Keratinocyte (primary cell): ENCODE measurements around the gene CFAP58. TPM values are rescaled to one million over a fixed set of nuclear protein-coding genes. Genes with fewer than 3 reads are reported as not detected.
A peak's percentile ranks its signal among the peaks of the same experiment; 100 is the strongest.

ENCODE experiments used
- DNase-seq: peaks from one replicate; pipeline ENCODE4 v3.0.0-alpha.2; 2011; ENCODE audit warnings: low read depth, missing footprints, low spot score
- FAIRE-seq: peaks from 2 replicates; lab custom pipeline; 2011; peaks lifted over from hg19 to GRCh38; lab: Jason Lieb, UNC
- H2AFZ ChIP-seq: 2 replicates; pipeline ENCODE4 v1.6.0; 2012; ENCODE audit warnings: low read length, control low read depth, inconsistent platforms; ENCODE audit not compliant: control insufficient read depth
- H3K27ac ChIP-seq: 2 replicates; pipeline ENCODE4 v1.5.1; 2011; ENCODE audit warnings: low read length; ENCODE audit not compliant: control insufficient read depth, insufficient read depth
- H3K27me3 ChIP-seq: 3 replicates; pipeline ENCODE4 v1.6.0; 2011; ENCODE audit warnings: low read length; ENCODE audit not compliant: control insufficient read depth, insufficient read depth; ENCODE audit errors: extremely low read depth
- H3K36me3 ChIP-seq, 2 experiments: 2 replicates in 1 of 2; 3 replicates in 1 of 2; pipeline ENCODE4 v1.5.1; 2011; ENCODE audit warnings: low read length in 2 of 2, mild to moderate bottlenecking in 1 of 2; ENCODE audit not compliant: control insufficient read depth in 2 of 2, insufficient read depth in 2 of 2; ENCODE audit errors: extremely low read depth in 1 of 2
- H3K4me1 ChIP-seq: 3 replicates; pipeline ENCODE4 v1.5.1; 2011; ENCODE audit warnings: low read length; ENCODE audit not compliant: control insufficient read depth, insufficient read depth; ENCODE audit errors: extremely low read depth
- H3K4me2 ChIP-seq: 3 replicates; pipeline ENCODE4 v1.6.0; 2011; ENCODE audit warnings: low read depth, low read length; ENCODE audit not compliant: control insufficient read depth, insufficient read depth; ENCODE audit errors: extremely low read depth
- H3K4me3 ChIP-seq, 3 experiments: fragments of 200-600 bp in 1 of 3; sonication (generic) in 1 of 3; 2 replicates in 2 of 3; 3 replicates in 1 of 3; pipeline ENCODE4 v1.5.1; 2011 to 2016; ENCODE audit warnings: low read length in 3 of 3, mild to moderate bottlenecking in 3 of 3, control low read depth in 2 of 3, inconsistent platforms in 1 of 3, low read depth in 1 of 3, mixed read lengths in 1 of 3, mixed run types in 1 of 3, moderate library complexity in 1 of 3; ENCODE audit not compliant: control insufficient read depth in 2 of 3, insufficient read depth in 2 of 3; ENCODE audit errors: extremely low read depth in 1 of 3
- H3K79me2 ChIP-seq: 2 replicates; pipeline ENCODE4 v1.6.0; 2012; ENCODE audit warnings: low read length; ENCODE audit not compliant: control insufficient read depth, insufficient read depth
- H3K9ac ChIP-seq: 3 replicates; pipeline ENCODE4 v1.6.0; 2011; ENCODE audit warnings: low read length; ENCODE audit not compliant: control insufficient read depth, insufficient read depth; ENCODE audit errors: extremely low read depth
- H3K9me1 ChIP-seq: 3 replicates; pipeline ENCODE4 v1.6.0; 2011; ENCODE audit warnings: low read length; ENCODE audit not compliant: control insufficient read depth, insufficient read depth; ENCODE audit errors: extremely low read depth
- H3K9me3 ChIP-seq: 2 replicates; pipeline ENCODE4 v1.5.1; 2012; ENCODE audit warnings: low read depth, low read length; ENCODE audit not compliant: control insufficient read depth
- H4K20me1 ChIP-seq: 3 replicates; pipeline ENCODE4 v1.6.0; 2011; ENCODE audit warnings: low read length; ENCODE audit not compliant: control insufficient read depth, insufficient read depth; ENCODE audit errors: extremely low read depth
- EZH2 ChIP-seq: IDR thresholded peaks from one replicate; pipeline ENCODE4 v1.6.1; 2012; ENCODE audit warnings: inconsistent platforms, mild to moderate bottlenecking, low read length, moderate library complexity
- dilution Hi-C: fragments of 300-500 bp; cut with MboI; formaldehyde crosslinking; loops from one replicate; pipeline ENCODE4 v1.7.0; 2020; ENCODE audit warnings: low sequenced_read_pairs; ENCODE audit not compliant: extremely low pct_ligation_motif_present
- polyA plus RNA-seq, 5 experiments: library from polyadenylated mRNA; depleted of rRNA in 3 of 5; stranded (reverse) in 3 of 5; stranded (forward) in 1 of 5; unstranded in 1 of 5; fragments of >200 nt; gene quantifications; 1 replicate in 1 of 5; 2 replicates in 3 of 5; 3 replicates in 1 of 5; pipeline versions ENCODE4 v1.2.1 to v1.2.3, GENCODE V29; 2011 to 2012; ENCODE audit warnings: missing spikeins in 2 of 5, low read depth in 1 of 5, low replicate concordance in 1 of 5
- TF ChIP-seq, protein P1 (sequence below), 3 experiments: IDR thresholded peaks in 1 of 3; conservative IDR thresholded peaks in 1 of 3; optimal IDR thresholded peaks in 1 of 3; 2 replicates in 2 of 3; 3 replicates in 1 of 3; pipeline versions ENCODE3 to v1.5.1; 2011; ENCODE audit warnings: low read length in 3 of 3, mild to moderate bottlenecking in 3 of 3, moderate library complexity in 2 of 3, control low read depth in 1 of 3, inconsistent platforms in 1 of 3; ENCODE audit not compliant: insufficient read depth in 2 of 3; ENCODE audit errors: extremely low read depth in 1 of 3

Gene CFAP58
- polyA plus RNA-seq, 1 donor (not counting 4 experiments of a cell fraction or from before 2014, with no cell fraction given): 2.3 TPM

DNA sequence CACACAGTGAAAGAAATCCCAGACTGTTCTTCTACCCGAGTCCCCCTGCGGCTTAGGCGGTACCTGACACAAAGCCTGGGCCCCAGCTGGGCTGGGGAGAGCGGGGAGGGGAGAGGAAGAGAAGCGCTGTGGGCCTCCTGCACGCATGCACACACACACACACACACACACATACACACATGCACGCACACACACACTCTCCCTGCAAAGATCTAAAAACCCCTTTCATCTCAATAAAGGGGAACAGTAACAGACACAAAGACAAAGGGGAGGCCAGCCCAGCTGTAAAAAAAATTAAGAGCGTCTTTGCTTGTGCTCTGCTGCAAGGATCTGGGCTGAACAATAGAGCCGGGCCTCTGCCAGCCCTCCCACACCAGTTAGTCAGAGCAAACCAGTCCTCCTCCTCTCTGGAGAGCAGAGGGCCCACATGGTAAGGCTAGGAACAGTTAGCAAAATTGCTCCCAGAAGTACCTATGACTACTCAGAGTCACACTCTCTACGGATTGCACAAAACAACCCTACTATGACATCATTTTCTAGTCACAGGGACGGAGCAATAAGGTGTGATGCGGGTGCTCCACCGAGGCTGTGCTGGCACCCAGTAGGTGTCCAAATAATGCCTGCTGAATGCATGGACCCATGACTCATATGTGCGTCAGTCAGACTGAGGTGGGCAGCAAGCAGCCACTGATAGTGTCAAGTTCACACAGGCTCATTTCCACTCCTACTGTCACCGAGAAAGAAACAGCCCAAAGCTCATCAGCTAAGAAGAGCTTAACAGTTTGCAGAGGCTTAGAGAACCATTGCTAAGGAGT is 24.5 kb upstream of the CFAP58 start:
- H3K27me3 ChIP-seq: no peaks in the 10 kb centered on the region
- peaks cover 1 to 21% of the 10 kb centered on the region in 2 experiments for H3K36me3 ChIP-seq
- dilution Hi-C loops: no loop called here
- no peak for TF ChIP-seq EZH2
- TF ChIP-seq, protein P1, sequence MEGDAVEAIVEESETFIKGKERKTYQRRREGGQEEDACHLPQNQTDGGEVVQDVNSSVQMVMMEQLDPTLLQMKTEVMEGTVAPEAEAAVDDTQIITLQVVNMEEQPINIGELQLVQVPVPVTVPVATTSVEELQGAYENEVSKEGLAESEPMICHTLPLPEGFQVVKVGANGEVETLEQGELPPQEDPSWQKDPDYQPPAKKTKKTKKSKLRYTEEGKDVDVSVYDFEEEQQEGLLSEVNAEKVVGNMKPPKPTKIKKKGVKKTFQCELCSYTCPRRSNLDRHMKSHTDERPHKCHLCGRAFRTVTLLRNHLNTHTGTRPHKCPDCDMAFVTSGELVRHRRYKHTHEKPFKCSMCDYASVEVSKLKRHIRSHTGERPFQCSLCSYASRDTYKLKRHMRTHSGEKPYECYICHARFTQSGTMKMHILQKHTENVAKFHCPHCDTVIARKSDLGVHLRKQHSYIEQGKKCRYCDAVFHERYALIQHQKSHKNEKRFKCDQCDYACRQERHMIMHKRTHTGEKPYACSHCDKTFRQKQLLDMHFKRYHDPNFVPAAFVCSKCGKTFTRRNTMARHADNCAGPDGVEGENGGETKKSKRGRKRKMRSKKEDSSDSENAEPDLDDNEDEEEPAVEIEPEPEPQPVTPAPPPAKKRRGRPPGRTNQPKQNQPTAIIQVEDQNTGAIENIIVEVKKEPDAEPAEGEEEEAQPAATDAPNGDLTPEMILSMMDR (optimal IDR thresholded peaks at IDR 0.05 in 1 of 3, IDR thresholded peaks at IDR 0.05 in 1 of 3, conservative IDR thresholded peaks at IDR 0.05 in 1 of 3; ENCODE audit: extremely low read depth in 1 of 3, insufficient read depth in 2 of 3, low read length in 3 of 3): no peak
- FAIRE-seq: peak; percentile 96
- H3K9me1 ChIP-seq: peaks cover 4% of the 10 kb centered on the region
- peak overlapping the region; percentile 89 for H3K4me2 ChIP-seq
- peak overlapping the region; percentile 26 to 59 (median 54) for H3K4me3 ChIP-seq
- peak; percentile 97 for DNase-seq
- H3K79me2 ChIP-seq: peaks cover 70% of the 10 kb centered on the region
- peak overlapping the region; percentile 99 for H3K27ac ChIP-seq
- no peaks in the 10 kb centered on the region for H3K9me3 ChIP-seq
- H2AFZ ChIP-seq: no peak overlapping the region
- H3K9ac ChIP-seq: peak overlapping the region; percentile 93
- H4K20me1 ChIP-seq: no peaks in the 10 kb centered on the region
- peaks cover 61% of the 10 kb centered on the region for H3K4me1 ChIP-seq

DNA sequence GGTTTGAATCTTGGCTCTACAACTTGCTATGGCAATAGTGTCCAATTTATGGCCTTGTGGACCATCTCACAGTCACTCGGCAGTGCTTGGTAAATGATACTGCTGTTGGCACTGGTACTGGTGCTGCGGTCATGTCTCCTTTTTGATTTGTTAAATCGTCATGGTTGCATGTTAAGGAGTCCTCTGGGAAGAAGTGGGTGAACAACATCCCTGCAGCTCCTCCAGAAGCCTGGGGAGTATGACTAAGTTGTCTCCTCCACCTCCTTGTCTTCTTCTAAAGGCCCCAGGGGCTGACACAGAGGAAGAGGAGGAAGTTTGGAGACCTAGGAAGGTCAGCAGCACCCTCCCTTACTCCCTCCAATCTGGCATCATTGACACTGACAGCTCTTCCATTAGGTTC is 23.9 kb upstream of the CFAP58 start:
- H3K27ac ChIP-seq: peak overlapping the region; percentile 99
- peak overlapping the region in 2 of 3 experiments; percentile 47 to 59 for H3K4me3 ChIP-seq
- DNase-seq (no peak), FAIRE-seq (peak; percentile 49)
- peak overlapping the region; percentile 93 for H3K9ac ChIP-seq
- TF ChIP-seq, protein P1 (optimal IDR thresholded peaks at IDR 0.05 in 1 of 3, IDR thresholded peaks at IDR 0.05 in 1 of 3, conservative IDR thresholded peaks at IDR 0.05 in 1 of 3; ENCODE audit: extremely low read depth in 1 of 3, insufficient read depth in 2 of 3, low read length in 3 of 3): no peak
- TF ChIP-seq EZH2: no peak
- peaks cover 61% of the 10 kb centered on the region for H3K4me1 ChIP-seq
- H3K27me3 ChIP-seq: no peaks in the 10 kb centered on the region
- peaks cover 70% of the 10 kb centered on the region for H3K79me2 ChIP-seq
- no peaks in the 10 kb centered on the region for H4K20me1 ChIP-seq
- H3K4me2 ChIP-seq: peak overlapping the region; percentile 89
- no peak overlapping the region for H2AFZ ChIP-seq
- peaks cover 7% of the 10 kb centered on the region for H3K9me1 ChIP-seq
- H3K9me3 ChIP-seq: no peaks in the 10 kb centered on the region
- dilution Hi-C loops: no loop called here
- peaks cover 1 to 23% of the 10 kb centered on the region in 2 experiments for H3K36me3 ChIP-seq
